Measurements from ENCODE around the gene STARD7.

- TF ChIP-seq, protein P1, sequence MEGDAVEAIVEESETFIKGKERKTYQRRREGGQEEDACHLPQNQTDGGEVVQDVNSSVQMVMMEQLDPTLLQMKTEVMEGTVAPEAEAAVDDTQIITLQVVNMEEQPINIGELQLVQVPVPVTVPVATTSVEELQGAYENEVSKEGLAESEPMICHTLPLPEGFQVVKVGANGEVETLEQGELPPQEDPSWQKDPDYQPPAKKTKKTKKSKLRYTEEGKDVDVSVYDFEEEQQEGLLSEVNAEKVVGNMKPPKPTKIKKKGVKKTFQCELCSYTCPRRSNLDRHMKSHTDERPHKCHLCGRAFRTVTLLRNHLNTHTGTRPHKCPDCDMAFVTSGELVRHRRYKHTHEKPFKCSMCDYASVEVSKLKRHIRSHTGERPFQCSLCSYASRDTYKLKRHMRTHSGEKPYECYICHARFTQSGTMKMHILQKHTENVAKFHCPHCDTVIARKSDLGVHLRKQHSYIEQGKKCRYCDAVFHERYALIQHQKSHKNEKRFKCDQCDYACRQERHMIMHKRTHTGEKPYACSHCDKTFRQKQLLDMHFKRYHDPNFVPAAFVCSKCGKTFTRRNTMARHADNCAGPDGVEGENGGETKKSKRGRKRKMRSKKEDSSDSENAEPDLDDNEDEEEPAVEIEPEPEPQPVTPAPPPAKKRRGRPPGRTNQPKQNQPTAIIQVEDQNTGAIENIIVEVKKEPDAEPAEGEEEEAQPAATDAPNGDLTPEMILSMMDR (IDR thresholded peaks at IDR 0.05) = no peak
- TF ChIP-seq POLR2A (IDR thresholded peaks at IDR 0.05) = no peak
- TF ChIP-seq EP300 (IDR thresholded peaks at IDR 0.05) = no peak
- TF ChIP-seq POLR2AphosphoS5 (IDR thresholded peaks at IDR 0.05) = no peak
Measured at GRCh38 chr2:96176661-96177060, 32.0 kb downstream of the STARD7 start.

Measured in gastroesophageal sphincter (tissue), 3 donors.